IMR-90 (cell line): ENCODE measurements around the gene TMEM132A. TPM values are rescaled to one million over a fixed set of nuclear protein-coding genes. Genes with fewer than 3 reads are reported as not detected.

Experiments used
- ATAC-seq: fragments of 200-7000 bp; cut with Tn5 transposase; 2 replicates; pipeline ENCODE4 v1.9.1; 2020; ENCODE audit warnings: low read depth, mild to moderate bottlenecking, moderate library complexity
- BruUV-seq: library from RNA; stranded (reverse); fragments of 400-500 nt; replicated peaks from 2 replicates; lab custom pipeline; 2021; lab: Mats Ljungman, UMichigan
- CTCF ChIA-PET: fragments of 300-600 bp; formaldehyde crosslinking; extraction: SDS; loops from one replicate; lab custom pipeline; 2021; ENCODE audit warnings: antibody characterized with exemption; lab: Yijun Ruan, JAX
- POLR2A ChIA-PET: fragments of 300-600 bp; sonication (Branson Sonifier 250); formaldehyde crosslinking; loops from one replicate; lab custom pipeline; 2022; ENCODE audit warnings: antibody characterized with exemption; ENCODE audit not compliant: unreplicated experiment; lab: Charles Lee
- DNase-seq: peaks from one replicate; pipeline ENCODE4 v3.0.0; 2013
- H2AFZ ChIP-seq: replicated peaks from 2 replicates; pipeline ENCODE3; 2013; ENCODE audit warnings: low read length, mild to moderate bottlenecking; ENCODE audit not compliant: poor library complexity
- H2AK5ac ChIP-seq: 2 replicates; pipeline ENCODE4 v1.6.1; 2013; ENCODE audit warnings: low read depth, low read length, inconsistent platforms
- H2AK9ac ChIP-seq: replicated peaks from 2 replicates; pipeline ENCODE3; 2013; ENCODE audit warnings: mild to moderate bottlenecking, low read depth, low read length, moderate library complexity; ENCODE audit not compliant: poor library complexity
- H2BK120ac ChIP-seq: 2 replicates; pipeline ENCODE4 v1.6.1; 2013; ENCODE audit warnings: low read depth, low read length, inconsistent platforms
- H2BK15ac ChIP-seq: 3 replicates; pipeline ENCODE4 v1.6.1; 2013; ENCODE audit warnings: low read depth, low read length, inconsistent platforms
- H2BK20ac ChIP-seq: 2 replicates; pipeline ENCODE4 v1.6.1; 2013; ENCODE audit warnings: low read depth, mild to moderate bottlenecking, inconsistent platforms, low read length, moderate library complexity
- H2BK5ac ChIP-seq: 2 replicates; pipeline ENCODE4 v1.6.1; 2013; ENCODE audit warnings: mild to moderate bottlenecking, low read depth, low read length, inconsistent platforms; ENCODE audit not compliant: poor library complexity, severe bottlenecking
- H3K14ac ChIP-seq: replicated peaks from 2 replicates; pipeline ENCODE4 v1.6.1; 2013; ENCODE audit warnings: low read depth, low read length, inconsistent platforms
- H3K18ac ChIP-seq: 2 replicates; pipeline ENCODE4 v1.6.1; 2013; ENCODE audit warnings: low read depth, low read length, control low read depth
- H3K23ac ChIP-seq: 2 replicates; pipeline ENCODE4 v1.6.1; 2013; ENCODE audit warnings: low read depth, low read length, inconsistent platforms
- H3K27ac ChIP-seq: 2 replicates; pipeline ENCODE4 v1.5.1; 2013; ENCODE audit warnings: mild to moderate bottlenecking, control low read depth, low read length; ENCODE audit not compliant: insufficient read depth
- H3K27me3 ChIP-seq: 2 replicates; pipeline ENCODE4 v1.6.1; 2013; ENCODE audit warnings: low read length; ENCODE audit not compliant: control insufficient read depth, insufficient read depth
- H3K36me3 ChIP-seq: 2 replicates; pipeline ENCODE4 v1.6.1; 2013; ENCODE audit warnings: low read length, mixed read lengths; ENCODE audit not compliant: control insufficient read depth, insufficient read depth
- H3K4ac ChIP-seq: 2 replicates; pipeline ENCODE4 v1.6.1; 2013; ENCODE audit warnings: low read depth, low read length, inconsistent platforms
- H3K4me1 ChIP-seq: 2 replicates; pipeline ENCODE4 v1.6.1; 2013; ENCODE audit warnings: low read length, mixed read lengths; ENCODE audit not compliant: control insufficient read depth, insufficient read depth
- H3K4me2 ChIP-seq: 2 replicates; pipeline ENCODE4 v1.6.1; 2013; ENCODE audit warnings: low read depth, mild to moderate bottlenecking, control low read depth, low read length, moderate library complexity
- H3K4me3 ChIP-seq: 2 replicates; pipeline ENCODE4 v1.5.1; 2013; ENCODE audit warnings: low read depth, mild to moderate bottlenecking, control low read depth, low read length, moderate library complexity; ENCODE audit not compliant: insufficient read depth
- H3K56ac ChIP-seq: 2 replicates; pipeline ENCODE4 v1.6.1; 2013; ENCODE audit warnings: low read length, inconsistent platforms; ENCODE audit not compliant: insufficient read depth; ENCODE audit errors: extremely low read depth
- H3K79me1 ChIP-seq, 2 experiments: 2 replicates each; pipeline ENCODE4 v1.6.1; 2013; ENCODE audit warnings: low read length in 2 of 2, inconsistent platforms in 1 of 2, low read depth in 1 of 2
- H3K9ac ChIP-seq: 2 replicates; pipeline ENCODE4 v1.6.1; 2013; ENCODE audit warnings: low read depth, low read length, control low read depth
- H3K9me1 ChIP-seq: 2 replicates; pipeline ENCODE4 v1.6.1; 2013; ENCODE audit warnings: low read length, inconsistent platforms; ENCODE audit not compliant: insufficient read depth
- H3K9me3 ChIP-seq: 2 replicates; pipeline ENCODE4 v1.6.1; 2013; ENCODE audit warnings: low read length; ENCODE audit not compliant: control insufficient read depth, insufficient read depth
- H4K20me1 ChIP-seq: 2 replicates; pipeline ENCODE4 v1.6.1; 2013; ENCODE audit warnings: low read length, inconsistent platforms; ENCODE audit not compliant: insufficient read depth
- H4K5ac ChIP-seq: 2 replicates; pipeline ENCODE4 v1.6.1; 2013; ENCODE audit warnings: mild to moderate bottlenecking, low read depth, low read length, control low read depth
- H4K8ac ChIP-seq, 2 experiments: 2 replicates each; pipeline ENCODE4 v1.6.1; 2013; ENCODE audit warnings: low read depth in 2 of 2, low read length in 2 of 2, control low read depth in 1 of 2, inconsistent platforms in 1 of 2
- H4K91ac ChIP-seq: 2 replicates; pipeline ENCODE4 v1.6.1; 2013; ENCODE audit warnings: low read depth, low read length, inconsistent platforms; ENCODE audit not compliant: insufficient read depth
- BHLHE40 ChIP-seq: fragments of 150-350 bp; IDR thresholded peaks from 2 replicates; pipeline ENCODE4 v1.6.1; 2016; ENCODE audit warnings: mild to moderate bottlenecking, low read depth, low read length
- CEBPB ChIP-seq: IDR thresholded peaks from 2 replicates; pipeline ENCODE4 v1.6.1; 2012; ENCODE audit warnings: low read depth, low read length, improper control_type of control experiment
- CHD1 ChIP-seq: IDR thresholded peaks from 2 replicates; pipeline ENCODE4 v1.6.1; 2012; ENCODE audit warnings: low read depth, low read length, improper control_type of control experiment
- CTCF ChIP-seq: conservative IDR thresholded peaks from 2 replicates; pipeline ENCODE4 v1.5.1; 2012; ENCODE audit warnings: mild to moderate bottlenecking, low read depth, low read length, improper control_type of control experiment
- ELK1 ChIP-seq: fragments of 150-350 bp; IDR thresholded peaks from 2 replicates; pipeline ENCODE4 v1.6.1; 2016; ENCODE audit warnings: low read depth, mild to moderate bottlenecking, low read length, moderate library complexity, borderline replicate concordance
- FOS ChIP-seq: fragments of 150-350 bp; IDR thresholded peaks from 2 replicates; pipeline ENCODE4 v1.6.1; 2016; ENCODE audit warnings: low read depth, low read length
- MAZ ChIP-seq: IDR thresholded peaks from 2 replicates; pipeline ENCODE4 v1.6.1; 2012; ENCODE audit warnings: low read depth, mild to moderate bottlenecking, low read length, improper control_type of control experiment, moderate library complexity, borderline replicate concordance
- MXI1 ChIP-seq: IDR thresholded peaks from 2 replicates; pipeline ENCODE4 v1.6.1; 2012; ENCODE audit warnings: low read depth, mild to moderate bottlenecking, low read length, moderate library complexity, borderline replicate concordance
- NFE2L2 ChIP-seq: fragments of 150-350 bp; IDR thresholded peaks from 2 replicates; pipeline ENCODE4 v1.6.1; 2016; ENCODE audit warnings: low read depth, mild to moderate bottlenecking, low read length
- SMC3 ChIP-seq: fragments of 150-350 bp; IDR thresholded peaks from 2 replicates; pipeline ENCODE4 v1.6.1; 2016; ENCODE audit warnings: low read depth, mild to moderate bottlenecking, antibody characterized with exemption, low read length, moderate library complexity
- USF2 ChIP-seq: fragments of 150-350 bp; IDR thresholded peaks from 2 replicates; pipeline ENCODE4 v1.6.1; 2017; ENCODE audit warnings: mild to moderate bottlenecking, antibody characterized with exemption, low read length, low read depth
- WGBS, 2 experiments: methylation state at CpG; one replicate each; pipeline versions ENCODE4 v1.1.5 to v1.1.7; 2013; ENCODE audit warnings: missing lambda C conversion rate in 2 of 2; ENCODE audit not compliant: insufficient read length in 1 of 2; ENCODE audit errors: extremely low coverage in 2 of 2; 5-methylcytosine and 5-hydroxymethylcytosine counted together
- dilution Hi-C: fragments of 300-500 bp; cut with HindIII; formaldehyde crosslinking; loops from one replicate; pipeline ENCODE4 v1.14.3; 2018; ENCODE audit warnings: low sequenced_read_pairs; ENCODE audit not compliant: unreplicated experiment
- in situ Hi-C: fragments of 300-500 bp; cut with MboI; formaldehyde crosslinking; loops from 3 replicates; pipeline ENCODE4 v1.14.3; 2019; ENCODE audit warnings: low sequenced_read_pairs, inconsistent platforms, mixed read lengths
- intact Hi-C: fragments of 100-400 bp; cut with micrococcal nuclease; formaldehyde crosslinking; loops from 2 replicates; pipeline ENCODE4 v1.10.0; 2022
- polyA plus RNA-seq, 3 experiments: library from polyadenylated mRNA; depleted of rRNA; stranded (reverse); fragments of >200 nt; gene quantifications; 2 replicates each; pipeline ENCODE4 v1.2.3, GENCODE V29; 2012; ENCODE audit warnings: low replicate concordance in 1 of 3
- total RNA-seq: library from RNA; depleted of rRNA; stranded (reverse); fragments of >200 nt; gene quantifications from 2 replicates; pipeline ENCODE4 v1.2.3, GENCODE V29; 2012

The TMEM132A gene
- total and polyA plus RNA-seq, 2 of the 4 experiments (the other 2 are of a cell fraction), result 7.7 to 64.2 TPM

GRCh38 chr11:60875366-60876167, 48.7 kb upstream of the TMEM132A start:
- BruUV-seq, result no TSS peak

More at GRCh38 chr11:60875366-60876167, 48.7 kb upstream of the TMEM132A start:
- TF ChIP-seq USF2, result no peak
- TF ChIP-seq SMC3, result no peak
- no peak for TF ChIP-seq ELK1
- TF ChIP-seq NFE2L2, result no peak
- no peak for TF ChIP-seq MAZ
- no peak for TF ChIP-seq CEBPB
- no peak for TF ChIP-seq MXI1
- no peak for TF ChIP-seq CTCF
- TF ChIP-seq BHLHE40, result no peak
- TF ChIP-seq FOS, result no peak
- no peak for TF ChIP-seq CHD1
- DNase-seq (no peak), ATAC-seq (no peak)
- Histone ChIP-seq H3K23ac (no peak overlapping the region), H3K36me3 (no peaks in the 10 kb centered on the region), H3K9ac (no peak overlapping the region), H3K4ac (no peak overlapping the region), H3K4me2 (no peak overlapping the region), H4K91ac (no peak overlapping the region), H2BK5ac (no peak overlapping the region), H3K9me3 (no peaks in the 10 kb centered on the region), H3K4me1 (peaks cover 22% of the 10 kb centered on the region), H3K27me3 (no peaks in the 10 kb centered on the region), H3K14ac (no peak overlapping the region), H2AFZ (no peak overlapping the region), H3K27ac (no peak overlapping the region), H2BK120ac (no peak overlapping the region), H3K4me3 (no peak overlapping the region), H3K56ac (no peak overlapping the region), H2BK20ac (no peak overlapping the region), H2BK15ac (no peak overlapping the region), H3K18ac (no peak overlapping the region), H4K20me1 (no peaks in the 10 kb centered on the region), H4K8ac (no peak overlapping the region), H2AK9ac (no peak overlapping the region), H3K9me1 (peaks cover 20% of the 10 kb centered on the region), H4K5ac (no peak overlapping the region), H2AK5ac (no peak overlapping the region), H3K79me1 (0 out of 4 replicates have a peak, but pooled peaks cover 0 to 3% of the 10 kb centered on the region in 2 experiments)
- WGBS, 2 experiments, result 100% methylated on average over 1 of the region's 7 CpGs; no CpG with 5 or more reads in 1 of the 2 experiments
- intact Hi-C loops, result no loop called here
- dilution Hi-C loops, result no loop called here
- in situ Hi-C loops, result no loop called here
- CTCF ChIA-PET, result interaction anchor here (1.2 to 2.0 kb wide), 2 partner anchors 12 to 24 kb away, joined by 4 to 6 read pairs; no protein-coding TSS in a partner anchor
- POLR2A ChIA-PET, result no interaction called here
